GM21737 (cell line): ENCODE measurements around the gene NFKBIA.
"Not testable (repeated sequence)": the region's sequence is repeated elsewhere in the genome, so short reads cannot be mapped to it uniquely, and the experiment has no call there.

ENCODE experiments used
- ATAC-seq: cut with Tn5 transposase; IDR thresholded peaks from one replicate; pipeline ENCODE4 v1.9.1; 2021; ENCODE audit warnings: mild to moderate bottlenecking, moderate library complexity; ENCODE audit not compliant: unreplicated experiment

NFKBIA gene

GRCh38 chr14:35404449-35405303, at the start of gene NFKBIA:
TSS of gene NFKBIA (minus strand) at chr14:35404749. CDS start at chr14:35404644, 105 bp downstream.
- ATAC-seq = peak; percentile 52

- ATAC-seq = no peak
These were observed 41.9 kb upstream of the NFKBIA start for GRCh38 chr14:35446450-35446849.

- no peak for ATAC-seq
These were observed 39.6 kb upstream of the NFKBIA start for GRCh38 chr14:35444104-35444503.

GRCh38 chr14:35441160-35441559, 36.6 kb upstream of the NFKBIA start:
- no peak for ATAC-seq

- ATAC-seq = no peak
These were observed 34.6 kb upstream of the NFKBIA start for GRCh38 chr14:35438910-35439713.

GRCh38 chr14:35438492-35438891, 33.9 kb upstream of the NFKBIA start:
- not testable (repeated sequence) for ATAC-seq

- no peak for ATAC-seq
These were observed 30.6 kb upstream of the NFKBIA start for GRCh38 chr14:35435177-35435576.

GRCh38 chr14:35433826-35434225, 29.3 kb upstream of the NFKBIA start:
- ATAC-seq = no peak

- ATAC-seq = no peak
These were observed 26.1 kb upstream of the NFKBIA start for GRCh38 chr14:35430459-35431199.

GRCh38 chr14:35429951-35430350, 25.4 kb upstream of the NFKBIA start:
- ATAC-seq = no peak

GRCh38 chr14:35425850-35426249, 21.3 kb upstream of the NFKBIA start:
- no peak for ATAC-seq

- ATAC-seq = no peak
These were observed 19.1 kb upstream of the NFKBIA start for GRCh38 chr14:35423621-35424020.

GRCh38 chr14:35420036-35420811, 15.7 kb upstream of the NFKBIA start:
- ATAC-seq = no peak

GRCh38 chr14:35419429-35419841, 14.9 kb upstream of the NFKBIA start:
- no peak for ATAC-seq

GRCh38 chr14:35418093-35418492, 13.5 kb upstream of the NFKBIA start:
- ATAC-seq = no peak

GRCh38 chr14:35416108-35416750, 11.7 kb upstream of the NFKBIA start:
- peak; percentile 46 for ATAC-seq

- ATAC-seq = no peak
These were observed 9.8 kb upstream of the NFKBIA start for GRCh38 chr14:35414365-35414764.

GRCh38 chr14:35412272-35413056, 7.9 kb upstream of the NFKBIA start:
- no peak for ATAC-seq

GRCh38 chr14:35410858-35411257, 6.3 kb upstream of the NFKBIA start:
- ATAC-seq = no peak
